Stimulated activated CD4-positive, alpha-beta T cell treated with anti-CD3 and anti-CD28 coated beads, Interleukin-15, amount 100 ng/mL, for 48 hours (primary cell): ENCODE results near the gene C13orf42.
"Not testable (repeated sequence)": the region's sequence is repeated elsewhere in the genome, so short reads cannot be mapped to it uniquely, and the experiment has no call there.

ENCODE experiments used
- DNase-seq, 2 donors: peaks; one replicate each; pipeline ENCODE4 v3.0.0-alpha.2; 2020; ENCODE audit warnings: low read depth in 2 of 2

The C13orf42 gene

DNA sequence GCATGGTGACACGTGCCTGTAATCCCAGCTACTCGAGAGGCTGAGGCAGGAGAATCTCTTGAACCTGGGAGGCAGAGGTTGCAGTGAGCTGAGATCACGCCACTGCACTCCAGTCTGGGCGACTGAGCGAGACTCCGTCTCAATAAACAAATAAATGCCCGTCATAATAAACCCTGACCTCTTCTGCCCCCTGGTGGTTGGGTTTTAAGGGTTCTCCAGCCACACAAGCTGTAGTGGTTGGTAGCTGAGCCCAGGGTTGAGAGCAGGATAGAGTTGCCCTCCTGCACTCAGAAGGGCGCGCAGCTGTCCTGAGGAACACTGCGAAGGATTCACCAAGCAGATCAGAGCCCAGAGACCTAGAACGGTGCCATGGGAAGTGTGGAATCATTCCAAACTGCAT lies 9.8 kb upstream of the C13orf42 start:
- peak; percentile 15 to 24 for DNase-seq

DNA sequence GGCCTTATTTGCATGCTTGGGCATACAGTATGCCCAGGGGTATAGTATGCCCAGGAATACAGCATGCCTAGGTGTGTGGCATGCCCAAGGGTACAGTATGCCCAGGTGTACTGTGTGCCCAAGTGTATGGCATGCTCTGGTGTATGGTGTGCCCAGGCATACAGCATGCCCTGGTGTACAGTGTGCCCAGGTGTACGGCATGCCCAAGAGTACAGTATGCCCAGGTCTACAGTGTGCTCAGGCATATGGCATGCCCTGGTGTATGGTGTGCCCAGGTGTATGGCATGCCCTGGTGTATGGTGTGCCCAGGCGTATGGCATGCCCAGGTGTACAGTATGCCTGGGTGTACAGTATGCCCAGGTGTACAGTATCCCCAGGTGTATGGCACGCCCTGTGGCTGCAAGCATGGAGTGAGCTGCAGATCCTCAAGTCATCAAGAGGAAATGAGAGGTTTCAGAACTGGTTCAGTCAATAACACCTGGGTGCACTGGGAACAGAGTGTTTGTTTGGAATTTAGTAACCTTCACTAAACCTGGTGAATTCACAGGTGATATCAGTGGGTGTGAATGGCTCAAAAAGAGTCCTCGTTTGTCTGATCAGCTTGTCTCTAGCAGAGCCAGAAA lies 7.8 kb upstream of the C13orf42 start:
- DNase-seq, result no peak

DNA sequence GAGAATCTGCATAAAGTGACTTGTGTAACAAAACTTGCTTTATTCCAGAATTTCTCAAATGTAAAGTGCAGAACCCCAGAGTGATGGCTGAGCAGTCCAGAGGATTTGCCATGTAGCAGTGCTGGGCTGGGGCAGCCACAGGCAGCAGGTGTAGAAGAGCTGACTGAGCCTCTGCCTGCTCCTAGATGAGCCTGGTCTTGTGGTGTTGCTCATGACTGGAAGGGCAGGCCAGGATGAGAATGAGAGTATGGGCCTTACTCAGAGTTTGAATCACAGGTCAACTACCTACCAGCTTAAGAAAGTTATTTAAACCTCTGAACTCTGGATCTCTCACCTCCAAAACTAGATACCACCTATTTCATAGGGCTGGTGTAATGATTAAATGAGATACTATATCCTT lies 2.9 kb upstream of the C13orf42 start:
- no peak for DNase-seq

DNA sequence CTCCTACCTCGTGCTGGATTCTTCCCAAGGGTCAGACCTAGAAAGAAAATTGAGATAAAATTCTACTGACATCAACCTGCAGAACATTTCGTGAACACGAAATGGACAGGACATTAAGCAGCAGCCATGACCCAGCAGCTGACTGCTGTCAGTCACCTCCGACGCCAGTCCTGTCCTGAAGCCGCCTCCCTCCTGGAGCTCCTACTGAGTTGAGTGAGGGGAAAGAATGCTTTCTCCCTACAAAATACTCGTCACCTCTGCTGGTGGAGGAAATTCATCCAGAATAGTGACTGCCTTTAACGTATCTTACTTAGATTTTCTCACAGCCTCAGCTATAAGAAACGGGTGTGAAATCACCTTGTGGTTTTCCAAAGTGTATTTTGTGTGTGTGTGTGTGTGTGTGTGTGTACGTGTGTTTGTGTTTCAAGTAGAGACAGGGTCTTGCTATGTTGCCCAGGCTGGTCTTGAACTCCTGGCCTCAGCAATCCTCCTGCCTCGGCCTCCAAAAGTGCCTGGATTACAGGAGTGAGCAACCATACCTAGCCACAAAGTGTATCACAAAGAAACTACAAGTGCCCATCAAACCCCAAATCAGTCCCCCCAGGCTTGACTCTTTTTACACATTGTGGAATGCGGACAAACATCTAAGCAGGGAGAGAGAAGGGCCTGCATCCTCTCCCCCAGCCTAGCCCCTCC lies 2.3 kb upstream of the C13orf42 start:
- DNase-seq, result no peak

DNA sequence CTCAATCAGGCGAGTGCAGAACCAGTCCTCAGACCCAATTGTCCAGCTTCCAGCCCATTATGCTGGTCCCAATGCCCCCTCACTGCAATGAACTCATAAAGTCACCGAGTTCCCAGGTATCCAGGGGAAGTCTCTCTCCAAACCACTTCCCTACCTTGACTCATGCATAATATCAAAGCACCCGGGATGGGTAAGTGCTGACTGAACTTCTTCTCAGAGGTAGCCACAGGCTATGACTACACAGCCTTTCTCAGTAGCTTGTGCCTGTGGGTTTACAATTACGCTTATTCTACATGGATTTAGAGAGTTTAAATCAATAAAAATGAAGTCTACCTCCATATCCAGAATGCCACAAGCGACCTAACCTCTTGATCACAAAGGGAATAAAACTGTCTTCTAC lies 1.7 kb upstream of the C13orf42 start:
- DNase-seq, result no peak

DNA sequence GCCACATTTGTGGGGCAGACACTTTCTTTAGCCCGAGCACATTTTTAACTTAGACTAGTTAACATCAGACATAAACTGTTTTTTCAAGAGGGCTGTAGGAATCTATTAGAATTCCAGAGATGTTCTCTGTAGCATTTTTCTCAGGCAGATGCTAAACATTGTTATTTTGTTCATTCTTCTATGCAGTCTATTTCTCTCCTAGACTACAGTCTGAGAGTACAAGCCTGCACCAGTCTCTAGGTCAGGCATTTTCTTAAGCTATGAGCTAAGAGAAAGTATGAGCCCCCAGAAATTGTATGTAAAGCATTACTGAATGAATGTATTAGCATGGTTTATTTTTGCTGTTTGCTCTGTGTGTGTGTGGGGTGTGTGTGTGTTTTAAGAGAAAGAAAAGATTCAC lies 923 bp upstream of the C13orf42 start:
- DNase-seq, result no peak

DNA sequence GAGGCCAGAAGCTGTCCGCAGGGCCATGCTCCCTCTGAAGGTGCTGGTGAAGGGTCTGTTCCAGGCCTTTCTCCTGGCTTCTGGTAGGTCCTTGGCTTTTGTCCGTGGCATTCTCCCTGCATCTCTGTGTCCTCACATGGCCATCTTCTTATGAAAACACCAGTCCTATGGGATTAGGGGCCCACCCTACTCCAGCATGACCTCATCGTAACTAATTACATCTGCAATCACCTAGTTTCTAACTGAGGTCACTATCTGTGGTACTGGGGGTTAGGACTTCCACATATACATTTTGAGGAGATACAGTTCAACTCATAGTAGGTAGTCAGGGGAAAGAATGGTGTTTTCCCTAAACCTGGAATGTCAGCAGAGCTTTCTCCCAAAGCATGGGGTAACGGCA lies 3.1 kb downstream of the C13orf42 start:
- DNase-seq, result no peak

DNA sequence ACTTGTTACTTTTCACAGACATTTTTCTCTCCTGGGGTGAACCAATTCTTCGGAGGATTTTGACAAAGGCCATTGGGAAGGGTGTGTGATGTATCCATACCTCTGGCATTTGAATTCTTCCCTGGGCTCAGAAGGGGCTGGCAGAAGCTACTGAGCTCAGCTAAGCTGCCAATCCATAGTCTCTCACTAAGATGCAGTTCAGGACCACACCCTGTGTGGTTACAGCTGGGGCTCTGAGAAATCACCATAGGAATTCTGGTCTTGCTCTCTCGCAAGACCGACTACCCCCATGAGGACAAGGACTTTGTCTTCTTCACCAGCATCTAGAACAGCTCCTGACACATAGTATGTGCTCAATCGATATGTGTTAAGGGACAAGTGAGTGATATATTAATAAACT lies 6.0 kb downstream of the C13orf42 start:
- no peak for DNase-seq

DNA sequence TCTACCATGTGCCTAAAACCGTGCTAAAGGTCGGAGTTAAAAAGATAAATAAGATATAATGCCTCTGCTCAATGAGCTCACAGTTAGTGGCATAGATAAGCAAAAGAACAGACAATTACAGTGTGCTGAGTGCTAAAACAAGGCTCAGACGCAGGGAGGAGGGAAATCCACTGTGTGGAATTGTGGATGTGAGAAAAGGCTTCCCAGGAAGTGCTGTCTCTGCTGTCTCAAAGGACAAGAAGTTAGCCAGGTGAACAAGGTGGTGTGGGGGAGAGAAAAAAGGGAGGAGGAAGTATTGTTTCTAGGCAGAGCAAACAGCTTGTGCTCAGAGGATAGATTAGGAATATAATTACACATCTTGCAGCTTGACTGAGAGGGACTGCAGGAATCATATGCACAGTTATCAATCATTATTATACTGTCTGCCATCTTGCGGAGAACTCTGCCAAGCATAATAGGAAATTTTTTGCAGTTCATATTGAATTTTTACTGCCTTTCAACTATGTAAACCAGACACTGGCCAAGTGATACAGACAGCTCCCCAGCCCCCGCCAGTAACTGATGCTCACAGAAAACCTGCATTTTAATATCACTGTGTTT lies 9.3 kb downstream of the C13orf42 start:
- no peak for DNase-seq

DNA sequence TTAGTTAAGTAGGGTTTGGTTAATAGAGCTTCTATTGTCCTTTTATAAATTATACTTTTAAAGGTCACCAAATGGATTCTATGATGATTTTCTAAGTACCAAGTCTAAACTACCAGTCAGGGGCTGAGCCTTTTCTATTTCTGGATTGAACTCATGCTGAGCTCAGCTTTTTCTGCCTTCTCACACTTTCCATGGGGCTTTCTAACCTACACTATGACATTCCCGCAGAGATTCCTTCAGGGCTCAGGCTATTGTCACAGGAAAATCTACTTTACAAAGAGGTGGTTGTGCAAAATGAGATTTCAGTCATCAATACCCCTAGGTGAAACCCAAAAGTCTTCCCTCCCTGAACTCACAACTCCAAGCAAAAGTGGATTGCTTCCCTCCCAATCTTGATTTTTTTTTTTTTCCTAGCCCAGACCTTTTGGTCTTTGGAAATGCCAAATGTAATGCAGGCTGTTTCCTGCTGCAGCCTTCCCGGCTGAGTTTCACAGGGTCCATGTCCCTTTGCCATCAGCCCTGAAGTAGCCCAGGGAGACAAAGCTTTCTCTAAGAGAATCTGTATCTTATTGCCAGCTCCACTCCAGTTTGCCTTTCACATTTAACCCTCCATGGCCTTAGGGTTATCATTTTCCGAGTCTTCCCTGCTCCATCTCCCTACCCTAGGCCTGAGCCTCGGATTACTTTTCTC lies 13.6 kb downstream of the C13orf42 start:
- DNase-seq, result no peak

DNA sequence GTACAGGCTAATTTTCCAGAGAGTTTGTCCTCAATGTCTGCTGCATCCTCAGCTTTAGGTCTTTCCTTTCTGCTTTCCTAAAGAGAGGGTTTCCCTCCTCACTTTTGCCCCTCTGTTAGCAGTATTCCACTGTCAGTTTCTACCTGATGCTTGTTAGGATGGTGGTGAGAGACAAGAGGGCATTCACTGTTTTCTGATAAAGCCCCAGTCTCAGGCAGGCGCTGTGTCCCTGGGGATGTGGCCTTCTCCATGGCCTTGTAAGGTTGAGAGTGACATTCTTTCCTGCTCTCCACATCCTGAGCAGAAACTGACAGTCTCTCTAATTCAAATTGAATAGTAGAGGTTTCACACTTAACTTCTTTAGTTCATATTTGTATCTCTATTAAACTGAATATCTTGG lies 14.9 kb downstream of the C13orf42 start:
- DNase-seq, result no peak

DNA sequence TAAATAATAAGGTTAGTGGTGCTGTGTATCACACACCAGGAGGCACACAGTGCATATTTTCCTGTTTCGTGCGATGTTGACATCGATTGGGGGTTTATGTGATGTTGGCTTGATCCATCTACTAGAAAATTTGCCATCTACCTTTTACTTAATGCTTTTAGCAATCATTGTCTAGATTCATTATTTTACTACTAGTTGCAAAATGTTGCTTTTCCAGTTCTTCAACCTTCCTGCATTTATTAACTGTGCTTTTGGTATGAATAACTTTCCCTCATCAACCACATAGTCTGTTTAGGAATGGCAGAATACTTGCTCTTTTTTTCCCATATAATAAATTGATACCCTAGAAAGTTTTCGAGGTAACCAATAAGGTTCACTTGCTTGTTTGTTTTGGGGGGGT lies 17.5 kb downstream of the C13orf42 start:
- DNase-seq, result no peak

DNA sequence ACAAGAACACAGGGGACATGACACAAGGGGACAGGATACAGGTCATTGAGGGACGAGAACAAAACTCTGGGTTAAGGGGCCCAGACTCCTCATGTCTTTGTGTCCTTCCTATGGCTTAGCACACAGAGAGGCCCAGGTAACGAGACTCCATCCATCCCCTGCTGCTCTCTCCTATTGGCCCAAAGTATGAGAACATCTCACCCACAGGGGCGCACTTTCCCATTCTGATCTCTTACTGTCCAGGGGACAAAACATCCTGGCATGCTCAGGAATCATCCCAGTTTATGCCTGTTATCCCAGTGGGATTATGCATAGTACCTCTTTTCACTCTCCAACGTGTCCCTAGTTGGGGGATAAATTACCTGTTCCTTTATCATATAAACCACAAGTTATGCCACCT lies 19.2 kb downstream of the C13orf42 start:
- no peak for DNase-seq

DNA sequence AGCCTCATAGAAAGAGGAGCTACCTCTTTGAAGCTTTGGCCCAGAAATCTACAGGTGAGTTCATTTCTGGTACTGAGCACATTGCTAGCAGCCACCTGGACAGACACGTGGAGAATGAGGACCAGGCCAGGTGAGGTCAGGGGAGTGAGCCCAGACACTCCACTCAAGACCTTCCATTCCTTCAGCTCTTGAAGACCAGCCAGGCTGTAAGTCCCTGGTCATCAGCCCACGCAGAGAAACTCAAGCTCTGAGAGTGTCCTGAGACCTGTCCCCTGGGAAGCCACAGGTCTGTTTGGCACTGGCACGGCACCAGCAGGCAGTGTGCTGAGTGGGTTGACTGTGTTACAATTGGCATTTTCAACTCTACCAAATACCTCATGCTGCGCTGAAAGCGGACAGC lies 27.4 kb downstream of the C13orf42 start:
- no peak for DNase-seq

DNA sequence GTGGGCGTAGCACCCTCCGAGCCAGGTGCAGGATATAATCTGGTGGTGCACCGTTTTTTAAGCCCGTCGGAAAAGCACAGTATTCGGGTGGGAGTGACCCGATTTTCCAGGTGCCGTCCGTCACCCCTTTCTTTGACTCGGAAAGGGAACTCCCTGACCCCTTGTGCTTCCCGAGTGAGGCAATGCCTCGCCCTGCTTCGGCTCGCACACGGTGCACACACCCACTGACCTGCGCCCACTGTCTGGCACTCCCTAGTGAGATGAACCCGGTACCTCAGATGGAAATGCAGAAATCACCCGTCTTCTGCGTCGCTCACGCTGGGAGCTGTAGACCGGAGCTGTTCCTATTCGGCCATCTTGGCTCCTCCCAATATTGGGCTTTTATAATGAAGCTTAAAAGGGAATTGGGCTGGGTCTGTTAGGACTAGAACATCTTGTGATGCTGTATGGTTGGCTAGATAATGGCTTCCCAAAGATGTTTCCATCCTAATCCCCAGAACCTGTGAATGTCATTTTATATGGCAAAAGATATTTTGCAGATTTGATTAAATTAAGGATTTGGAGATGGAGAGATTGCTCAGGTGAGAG lies 30.5 kb downstream of the C13orf42 start:
- not testable (repeated sequence) for DNase-seq

DNA sequence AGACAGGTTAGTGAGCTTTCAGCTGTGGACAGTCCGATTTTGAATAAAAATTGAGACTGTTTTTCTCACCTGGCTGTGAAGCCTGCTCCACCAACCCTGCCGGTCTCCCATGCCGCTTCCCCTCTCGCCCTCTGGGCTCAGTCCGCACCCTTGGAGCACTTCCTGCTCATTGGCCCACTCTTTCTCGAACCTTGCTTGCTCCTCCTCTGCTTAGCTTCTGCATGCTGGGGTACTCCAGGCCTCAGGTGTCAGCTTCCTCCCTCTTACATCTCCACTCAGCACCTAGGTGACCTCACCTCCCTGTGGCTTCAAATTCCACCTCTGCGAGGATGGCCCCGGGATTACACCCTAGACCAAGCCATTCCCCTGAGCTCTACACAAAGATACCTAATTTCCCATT lies 39.6 kb downstream of the C13orf42 start:
- DNase-seq, result no peak

DNA sequence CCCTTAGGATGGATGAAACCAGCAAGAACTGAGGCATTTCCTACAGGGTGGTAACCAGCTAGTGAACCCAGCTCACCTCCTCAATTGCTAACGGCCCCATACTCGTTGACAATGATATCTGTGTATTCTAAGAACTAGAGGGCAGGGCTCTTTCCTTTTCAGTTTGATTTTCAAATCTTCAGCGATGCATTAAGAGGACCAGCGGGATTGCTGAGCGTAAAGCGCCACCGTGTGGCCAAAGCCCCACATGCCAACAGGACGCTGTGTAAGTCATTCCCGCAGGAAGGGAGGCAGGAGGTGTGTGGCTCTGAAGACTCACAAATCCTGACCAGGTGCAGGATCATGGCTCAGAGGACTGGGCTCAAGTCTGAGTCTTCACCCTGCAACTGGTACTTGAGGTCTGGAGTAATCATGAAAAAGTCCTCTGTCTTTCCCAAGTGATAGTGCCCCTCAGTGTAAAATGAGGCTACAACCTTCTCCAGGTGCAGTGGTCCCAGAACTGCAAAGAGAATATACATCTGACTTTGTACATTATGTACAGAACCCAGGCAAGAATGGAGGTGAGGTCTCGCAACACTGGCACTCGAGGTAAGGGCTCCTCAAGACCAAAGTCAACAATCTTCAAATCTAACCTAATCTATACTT lies 40.9 kb downstream of the C13orf42 start:
- DNase-seq, result peak; percentile 53 to 66

DNA sequence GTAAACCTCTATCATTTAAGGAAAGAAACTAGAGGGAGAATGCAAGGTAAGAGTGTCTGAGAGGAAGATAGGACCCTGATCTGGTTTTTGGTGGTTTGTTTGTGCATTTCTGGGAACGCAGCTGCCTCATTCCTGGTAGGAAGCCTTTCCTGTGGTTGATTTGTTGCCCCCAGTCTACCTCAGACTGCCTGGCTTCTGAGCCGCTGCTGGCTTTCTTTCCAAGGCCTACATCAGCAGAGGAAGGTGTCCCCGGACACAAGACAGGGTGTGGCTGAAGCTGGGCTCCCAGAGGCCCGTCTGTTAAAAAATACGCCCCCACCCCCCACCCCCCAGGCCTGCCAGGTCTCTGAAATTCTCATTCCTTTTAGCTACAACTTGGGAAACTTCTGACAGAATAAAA lies 42.6 kb downstream of the C13orf42 start:
- no peak for DNase-seq

DNA sequence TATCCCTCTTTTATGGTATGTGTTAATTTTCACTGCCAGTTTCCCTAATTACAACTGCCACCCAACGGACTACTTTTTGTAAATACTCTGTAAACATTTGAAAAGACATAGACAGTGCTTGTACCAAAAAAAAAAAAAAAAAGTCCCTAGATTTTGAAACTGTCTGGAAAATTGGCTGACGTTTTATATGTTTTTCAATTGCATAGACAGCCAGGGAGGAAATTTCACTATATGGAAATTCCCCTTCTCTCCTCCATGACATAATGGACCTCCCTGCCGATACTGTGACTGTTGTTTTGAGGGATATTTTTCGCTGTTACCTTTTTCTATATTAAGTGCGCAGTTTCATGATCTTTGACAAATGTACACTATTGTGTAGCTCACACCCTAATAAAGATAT lies 43.4 kb downstream of the C13orf42 start:
- no peak for DNase-seq

DNA sequence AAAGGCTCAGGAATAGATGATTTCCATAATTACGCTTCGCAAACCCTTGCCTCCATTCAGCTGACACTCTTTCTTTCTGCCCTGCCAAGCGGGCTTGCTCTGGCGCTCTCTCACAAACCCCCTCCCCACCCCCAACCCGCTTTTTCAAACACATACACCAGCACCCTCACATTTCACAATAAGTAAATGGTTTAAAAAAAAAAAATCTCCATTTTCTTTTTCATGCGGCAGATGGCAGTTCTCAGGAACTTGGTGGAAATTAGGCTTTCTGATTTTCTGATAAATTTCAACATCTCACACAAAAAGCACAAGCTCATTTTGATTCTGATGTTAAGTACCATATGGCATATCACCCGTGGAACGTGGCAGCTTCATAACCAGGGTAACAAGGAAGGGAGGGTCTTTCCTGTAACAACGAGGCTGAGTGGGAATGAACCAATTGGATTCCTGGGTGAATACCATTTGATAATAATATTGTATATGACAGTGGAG lies 43.8 kb downstream of the C13orf42 start:
- DNase-seq, result no peak

DNA sequence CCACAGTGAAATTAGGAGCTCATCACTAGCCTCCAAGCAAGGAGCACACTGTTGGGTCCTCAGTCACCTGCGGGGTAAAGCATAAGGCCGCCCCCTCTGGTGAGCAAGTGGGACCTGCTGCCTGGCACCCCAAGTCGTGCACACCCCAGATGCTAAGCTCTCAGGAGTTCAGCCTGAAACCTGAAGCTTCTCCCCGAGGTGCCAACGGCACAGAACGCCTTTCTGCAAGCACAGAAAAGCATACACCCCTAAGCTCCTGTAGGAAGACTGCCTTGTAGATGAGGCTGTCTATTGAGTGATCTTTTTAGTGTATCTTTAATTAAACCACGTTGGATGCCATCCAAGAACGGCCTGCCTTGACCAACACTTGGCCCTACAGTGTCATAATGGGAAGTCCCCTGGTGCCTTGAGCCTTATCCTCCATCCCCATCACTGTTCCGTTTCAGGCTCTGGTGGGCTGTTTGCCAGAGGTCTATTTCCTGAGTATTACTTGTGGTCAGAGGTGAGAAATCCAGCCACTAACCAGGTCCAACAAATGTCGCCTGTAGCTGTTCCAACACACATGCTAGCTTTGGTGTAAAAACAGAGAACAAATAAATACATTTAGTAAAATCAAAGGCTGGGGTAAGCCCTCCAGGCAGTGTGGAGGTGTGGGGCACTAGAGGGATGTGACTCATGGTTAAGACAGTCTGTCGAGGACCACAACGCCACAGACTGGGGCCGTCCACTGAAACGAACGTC lies 44.8 kb downstream of the C13orf42 start:
- no peak for DNase-seq
